GM18867 (cell line): ENCODE data around the gene CORO2B.
"Not testable (repeated sequence)": the region's sequence is repeated elsewhere in the genome, so short reads cannot be mapped to it uniquely, and the experiment has no call there.

Experiments used
- ATAC-seq: cut with Tn5 transposase; IDR thresholded peaks from one replicate; pipeline ENCODE4 v1.9.1; 2021; ENCODE audit warnings: mild to moderate bottlenecking, moderate library complexity; ENCODE audit not compliant: unreplicated experiment

Gene CORO2B

GRCh38 chr15:68643216-68643830 lies 64.5 kb downstream of the CORO2B start:
- ATAC-seq: no peak

DNA sequence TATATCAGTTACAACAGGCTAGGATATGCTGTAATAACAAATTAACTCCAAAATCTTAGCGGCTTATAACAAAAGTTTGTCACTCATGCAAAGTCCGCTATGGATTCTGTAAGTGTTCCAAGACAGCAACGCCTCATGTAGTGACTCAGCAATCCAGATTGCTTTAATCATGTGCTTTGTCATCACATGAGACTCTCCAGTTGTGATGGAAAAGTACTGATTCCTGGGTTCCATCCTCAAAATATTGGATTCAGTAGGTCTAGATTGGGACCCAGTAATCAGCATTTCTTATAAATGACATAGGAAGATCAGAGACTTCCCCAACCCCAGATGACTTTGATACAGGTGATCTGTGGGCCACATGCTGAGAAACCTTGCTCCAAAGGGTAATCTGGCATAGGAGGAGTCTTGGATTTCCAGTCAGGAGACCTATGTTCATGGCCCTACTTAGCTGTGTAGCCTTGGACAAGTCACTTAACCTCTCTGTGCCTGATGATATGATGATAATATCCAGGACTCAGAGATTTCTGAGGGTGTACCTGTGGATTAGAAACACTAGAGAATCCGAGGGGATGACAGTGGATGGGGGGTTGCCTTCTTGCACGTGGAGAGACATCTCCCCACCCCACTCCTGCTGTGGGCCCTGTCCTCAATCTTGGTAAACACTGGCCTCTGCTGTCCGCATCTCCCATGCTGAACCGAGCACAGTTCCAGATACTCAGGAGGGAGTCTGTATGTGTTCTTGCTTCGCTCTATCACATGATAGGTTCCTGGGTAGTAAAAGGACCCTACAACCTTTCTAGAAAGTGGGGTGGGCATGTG lies 65.5 kb downstream of the CORO2B start:
- ATAC-seq: no peak

DNA sequence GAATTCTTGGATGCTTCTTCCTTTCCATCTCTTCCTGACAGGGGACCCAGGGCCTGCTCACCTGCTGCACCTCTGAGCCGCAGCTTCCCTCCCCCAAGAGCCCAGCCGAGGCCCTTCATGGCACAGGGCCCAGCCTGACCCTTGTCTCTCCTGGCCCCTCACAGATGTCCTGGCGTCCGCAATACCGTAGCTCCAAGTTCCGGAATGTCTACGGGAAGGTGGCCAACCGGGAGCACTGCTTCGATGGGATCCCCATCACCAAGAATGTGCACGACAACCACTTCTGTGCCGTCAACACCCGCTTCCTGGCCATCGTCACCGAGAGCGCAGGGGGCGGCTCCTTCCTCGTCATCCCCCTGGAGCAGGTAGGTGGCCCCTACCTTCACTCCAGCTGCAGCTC lies 66.2 kb downstream of the CORO2B start:
- ATAC-seq: no peak

DNA sequence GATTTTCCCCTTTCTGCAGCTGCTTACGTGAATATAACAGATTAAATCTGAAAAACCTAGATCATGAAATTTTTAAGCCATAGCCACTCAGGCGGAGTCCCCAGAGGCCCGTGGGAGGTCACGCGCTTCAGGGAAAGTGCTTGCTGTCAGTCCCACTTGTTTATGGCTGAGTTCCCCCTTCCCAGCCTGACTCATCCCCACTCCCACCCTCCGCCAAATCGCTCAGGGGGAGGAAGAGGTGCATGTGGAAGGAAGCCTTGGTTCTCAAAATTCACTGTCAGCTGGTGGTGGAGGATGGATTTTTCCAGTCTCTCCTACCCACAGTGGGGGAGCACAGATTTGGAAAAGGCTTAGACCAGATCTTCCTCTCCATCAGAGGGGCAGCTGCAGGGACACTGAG lies 67.4 kb downstream of the CORO2B start:
- ATAC-seq: no peak

- no peak for ATAC-seq
These were observed 67.9 kb downstream of the CORO2B start for GRCh38 chr15:68646696-68647095.

GRCh38 chr15:68647361-68647760 lies 68.6 kb downstream of the CORO2B start:
- not testable (repeated sequence) for ATAC-seq

- ATAC-seq: no peak
These were observed 72.3 kb downstream of the CORO2B start for GRCh38 chr15:68650901-68651709.

DNA sequence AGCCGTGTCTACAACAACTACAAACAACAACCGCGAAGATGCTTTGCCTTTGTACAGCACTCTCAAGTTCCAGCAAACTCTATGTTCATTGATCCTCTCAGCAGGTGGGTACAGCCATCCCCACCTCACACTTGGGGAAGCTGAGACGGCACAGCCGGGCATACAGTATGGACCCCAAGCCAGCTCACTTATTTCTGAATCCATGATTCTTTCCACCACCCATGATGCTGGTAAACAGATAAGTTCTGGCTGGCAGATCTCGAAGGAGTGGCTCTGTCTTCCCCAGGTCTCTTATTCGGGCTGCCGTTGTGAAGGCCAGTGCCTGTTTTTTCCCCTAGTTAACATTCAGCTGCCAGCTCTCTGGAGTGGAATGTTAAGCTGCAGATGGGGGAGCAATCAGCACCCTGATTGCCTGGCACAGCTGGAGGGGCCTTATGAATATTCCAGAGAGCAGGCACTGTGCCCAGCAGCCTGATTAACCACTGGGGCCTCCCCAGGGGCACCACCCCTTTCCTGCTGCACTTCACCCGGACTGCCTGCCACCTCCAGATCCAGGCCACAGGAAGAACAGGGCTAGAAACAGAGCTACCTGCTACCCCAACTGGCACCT lies 73.2 kb downstream of the CORO2B start:
- no peak for ATAC-seq

GRCh38 chr15:68653031-68653635 lies 74.3 kb downstream of the CORO2B start:
- no peak for ATAC-seq

GRCh38 chr15:68653801-68654200 lies 75.0 kb downstream of the CORO2B start:
- ATAC-seq: no peak

GRCh38 chr15:68654786-68655560 lies 76.2 kb downstream of the CORO2B start:
- no peak for ATAC-seq

DNA sequence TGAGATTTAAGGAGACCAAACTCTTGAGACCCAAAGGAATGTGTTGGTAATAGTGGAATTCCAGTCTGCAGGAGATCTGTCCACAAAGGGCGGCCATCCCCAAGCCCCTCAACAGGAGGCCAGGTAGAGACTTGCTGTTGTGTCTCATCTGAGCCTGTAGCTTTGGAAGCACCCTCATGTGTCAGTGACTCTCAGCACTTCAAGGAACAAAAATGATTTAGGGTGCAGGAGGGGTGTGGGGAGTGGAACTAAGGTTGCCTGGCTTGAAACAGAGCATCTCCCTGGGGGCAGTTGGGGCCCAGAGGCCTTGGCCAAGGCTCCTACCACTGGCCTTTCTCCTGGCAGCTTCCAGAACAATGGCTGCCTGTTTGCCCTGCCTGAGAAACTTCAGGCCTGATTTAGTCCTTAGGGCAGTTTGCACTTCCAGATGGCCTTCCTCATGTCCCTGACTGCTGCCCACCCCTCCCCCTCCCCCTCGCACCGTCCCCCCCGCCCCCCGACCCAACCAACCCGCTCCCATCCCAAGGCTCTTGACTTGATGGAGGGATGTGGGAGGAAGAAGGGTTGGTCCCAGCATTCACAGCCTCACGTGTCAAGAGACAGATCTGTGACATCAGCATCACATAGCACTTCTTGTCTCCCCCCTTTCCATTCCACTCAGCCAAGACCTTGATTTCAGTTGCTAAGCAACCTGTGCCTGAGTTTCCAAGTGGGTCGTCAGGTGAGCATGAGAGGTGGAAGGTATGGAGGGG lies 77.1 kb downstream of the CORO2B start:
- no peak for ATAC-seq

DNA sequence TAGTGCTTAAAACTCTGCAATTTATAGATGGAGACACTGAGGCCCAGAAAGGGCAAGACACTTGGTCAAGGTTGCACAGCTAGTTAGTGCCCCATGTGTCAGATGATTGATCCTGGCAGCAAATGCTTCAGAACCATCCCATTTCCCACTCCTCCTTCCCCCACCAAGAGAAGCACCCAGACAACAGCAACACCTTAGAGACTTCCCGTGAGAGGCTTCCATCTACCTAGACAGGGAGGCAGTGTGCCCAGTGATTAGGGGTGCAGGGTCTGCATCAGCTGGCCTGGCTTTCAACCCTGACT lies 77.6 kb downstream of the CORO2B start:
- no peak for ATAC-seq

- ATAC-seq: no peak
These were observed 79.4 kb downstream of the CORO2B start for GRCh38 chr15:68658151-68658550.

DNA sequence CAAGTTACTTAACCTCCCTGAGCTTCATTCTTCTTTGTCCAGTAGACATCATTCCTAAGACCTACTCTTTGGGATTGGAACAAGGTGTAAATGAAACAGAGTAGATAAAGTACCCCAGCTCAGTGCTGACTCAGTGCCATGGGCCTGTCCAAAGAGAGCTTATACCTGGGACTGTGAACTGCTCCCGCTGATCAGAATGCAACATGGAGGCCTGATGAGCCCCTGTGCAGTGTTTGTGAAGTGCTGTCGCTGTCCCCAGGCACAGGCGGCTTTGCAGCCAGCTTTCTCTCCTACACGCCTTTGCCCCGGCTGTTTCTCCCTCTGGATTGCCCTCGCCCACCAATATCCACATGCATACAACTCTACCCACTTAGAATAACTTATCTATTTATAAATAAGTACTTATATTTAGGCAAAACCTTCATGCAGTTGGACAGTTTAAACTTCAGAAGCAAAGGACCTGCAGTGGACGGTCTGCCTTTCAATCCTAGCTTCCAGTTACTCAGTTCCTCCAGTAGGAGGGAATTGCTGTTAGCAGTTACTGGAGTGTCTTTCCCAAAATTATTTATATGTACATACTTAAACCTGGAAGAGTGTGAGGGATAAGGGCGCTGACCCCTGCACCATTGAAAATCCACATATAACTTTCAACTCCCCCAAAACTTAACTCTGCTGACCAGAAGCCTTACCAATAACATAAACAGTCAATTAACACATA lies 80.0 kb downstream of the CORO2B start:
- ATAC-seq: no peak

- ATAC-seq: no peak
These were observed 84.7 kb downstream of the CORO2B start for GRCh38 chr15:68663526-68663925.

DNA sequence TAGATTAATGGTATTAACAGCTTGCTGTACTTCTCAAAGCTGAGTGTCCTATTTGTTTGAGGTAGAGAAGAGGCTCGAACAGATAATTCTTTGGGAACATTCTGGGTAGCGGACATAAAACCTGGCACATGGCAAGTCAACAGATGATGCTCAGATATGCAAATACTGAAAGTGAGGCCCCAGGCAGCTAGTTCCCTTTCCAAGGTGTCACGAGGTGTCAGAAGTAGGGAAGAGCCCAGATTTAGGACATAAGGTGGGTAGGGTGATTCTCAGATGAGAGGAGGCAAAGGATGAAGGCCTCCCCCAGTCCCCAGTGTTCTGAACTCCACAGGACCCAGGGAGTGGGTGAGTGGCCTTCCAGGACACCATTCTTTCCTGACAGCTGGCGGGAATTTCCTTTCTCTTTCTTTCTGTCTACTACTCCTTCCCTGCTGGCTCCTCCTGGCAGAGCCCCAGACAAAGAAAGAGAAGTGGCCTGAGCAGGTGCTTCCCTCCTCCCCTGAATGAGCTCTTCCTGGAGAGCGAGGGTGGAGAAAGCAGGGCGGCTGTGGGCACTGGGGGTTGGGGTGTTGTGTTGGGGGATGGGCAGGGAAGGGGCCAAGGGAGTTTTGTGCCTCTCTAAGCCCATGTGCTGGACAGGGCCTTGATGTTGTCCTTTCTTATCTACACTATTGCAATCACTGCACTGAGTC lies 87.5 kb downstream of the CORO2B start:
- ATAC-seq: no peak

- ATAC-seq: no peak
These were observed 88.1 kb downstream of the CORO2B start for GRCh38 chr15:68666812-68667450.
